ENCODE results near the gene CCDC78.

Gene CCDC78

GRCh38 chr16:674214-674881, 51.9 kb downstream of the CCDC78 start:
- Histone ChIP-seq H3K4me3 (ENCODE audit: insufficient read depth, low read length, poor library complexity, severe bottlenecking) (no peak overlapping the region), H2AFZ (ENCODE audit: low read depth, low read length, severe bottlenecking) (no peak overlapping the region), H3K27ac (ENCODE audit: low read depth, low read length) (no peak overlapping the region), H4K20me1 (ENCODE audit: low read depth, low read length) (no peaks in the 10 kb centered on the region), H3K79me2 (ENCODE audit: insufficient read depth, low read length) (no peaks in the 10 kb centered on the region), H3K27me3 (ENCODE audit: low read length) (no peaks in the 10 kb centered on the region), H3K9me2 (replicated peaks; ENCODE audit: insufficient read depth, low read length) (no peaks in the 10 kb centered on the region), H3K36me3 (ENCODE audit: low read length) (no peaks in the 10 kb centered on the region), H3K9me3 (ENCODE audit: insufficient read depth, low read length) (no peaks in the 10 kb centered on the region), H3K4me2 (ENCODE audit: low read depth, low read length, poor library complexity, severe bottlenecking) (no peak overlapping the region), H3F3A (ENCODE audit: insufficient read depth) (peaks cover 6% of the 10 kb centered on the region; the same call in 1 of the 2 replicates), H3K9ac (ENCODE audit: low read length) (no peak overlapping the region)
- no peak for TF ChIP-seq EZH2phosphoT487 (conservative IDR thresholded peaks at IDR 0.05; ENCODE audit: low read length)
- no peak for TF ChIP-seq CTCF (IDR thresholded peaks at IDR 0.05; ENCODE audit: insufficient read depth, low read length, poor library complexity, severe bottlenecking)

- no peaks in the 10 kb centered on the region for H3K27me3 ChIP-seq (ENCODE audit: low read length)
These were observed 52.7 kb downstream of the CCDC78 start for GRCh38 chr16:673399-673991.

GRCh38 chr16:672851-673250, 53.4 kb downstream of the CCDC78 start:
- no peaks in the 10 kb centered on the region for H3K9me3 ChIP-seq (ENCODE audit: insufficient read depth, low read length)
- no peak overlapping the region for H3K4me3 ChIP-seq (ENCODE audit: insufficient read depth, low read length, poor library complexity, severe bottlenecking)
- H3K27ac ChIP-seq (ENCODE audit: low read depth, low read length): no peak overlapping the region
- H3K9ac ChIP-seq (ENCODE audit: low read length): no peak overlapping the region
- no peak overlapping the region for H2AFZ ChIP-seq (ENCODE audit: low read depth, low read length, severe bottlenecking)
- H3K9me2 ChIP-seq (replicated peaks; ENCODE audit: insufficient read depth, low read length): no peaks in the 10 kb centered on the region
- TF ChIP-seq EZH2phosphoT487 (conservative IDR thresholded peaks at IDR 0.05; ENCODE audit: low read length): no peak
- TF ChIP-seq CTCF (IDR thresholded peaks at IDR 0.05; ENCODE audit: insufficient read depth, low read length, poor library complexity, severe bottlenecking): no peak
- H3K79me2 ChIP-seq (ENCODE audit: insufficient read depth, low read length): peaks cover 8% of the 10 kb centered on the region; the same call in 1 of the 2 replicates
- no peaks in the 10 kb centered on the region for H3K36me3 ChIP-seq (ENCODE audit: low read length)
- no peaks in the 10 kb centered on the region for H3K27me3 ChIP-seq (ENCODE audit: low read length)
- H4K20me1 ChIP-seq (ENCODE audit: low read depth, low read length): no peaks in the 10 kb centered on the region
- H3F3A ChIP-seq (ENCODE audit: insufficient read depth): no peaks in the 10 kb centered on the region
- H3K4me2 ChIP-seq (ENCODE audit: low read depth, low read length, poor library complexity, severe bottlenecking): no peak overlapping the region

More at GRCh38 chr16:673399-673991, 52.7 kb downstream of the CCDC78 start:
- no peaks in the 10 kb centered on the region for H3F3A ChIP-seq (ENCODE audit: insufficient read depth)
- no peaks in the 10 kb centered on the region for H4K20me1 ChIP-seq (ENCODE audit: low read depth, low read length)
- H3K36me3 ChIP-seq (ENCODE audit: low read length): no peaks in the 10 kb centered on the region
- no peak overlapping the region for H3K4me2 ChIP-seq (ENCODE audit: low read depth, low read length, poor library complexity, severe bottlenecking)
- no peak overlapping the region for H3K27ac ChIP-seq (ENCODE audit: low read depth, low read length)
- no peak overlapping the region for H3K9ac ChIP-seq (ENCODE audit: low read length)
- H3K4me3 ChIP-seq (ENCODE audit: insufficient read depth, low read length, poor library complexity, severe bottlenecking): no peak overlapping the region
- TF ChIP-seq EZH2phosphoT487 (conservative IDR thresholded peaks at IDR 0.05; ENCODE audit: low read length) (no peak), CTCF (IDR thresholded peaks at IDR 0.05; ENCODE audit: insufficient read depth, low read length, poor library complexity, severe bottlenecking) (no peak)
- H3K9me2 ChIP-seq (replicated peaks; ENCODE audit: insufficient read depth, low read length): no peaks in the 10 kb centered on the region
- H3K9me3 ChIP-seq (ENCODE audit: insufficient read depth, low read length): no peaks in the 10 kb centered on the region
- no peak overlapping the region for H2AFZ ChIP-seq (ENCODE audit: low read depth, low read length, severe bottlenecking)
- peaks cover 3% of the 10 kb centered on the region; the same call in 1 of the 2 replicates for H3K79me2 ChIP-seq (ENCODE audit: insufficient read depth, low read length)
